HCEC 1CT (cell line): Measurements from ENCODE around the gene EPHB1.

ENCODE experiments used
- DNase-seq: peaks from one replicate; pipeline ENCODE4 v3.0.0-alpha.2; 2017

EPHB1 gene

DNA sequence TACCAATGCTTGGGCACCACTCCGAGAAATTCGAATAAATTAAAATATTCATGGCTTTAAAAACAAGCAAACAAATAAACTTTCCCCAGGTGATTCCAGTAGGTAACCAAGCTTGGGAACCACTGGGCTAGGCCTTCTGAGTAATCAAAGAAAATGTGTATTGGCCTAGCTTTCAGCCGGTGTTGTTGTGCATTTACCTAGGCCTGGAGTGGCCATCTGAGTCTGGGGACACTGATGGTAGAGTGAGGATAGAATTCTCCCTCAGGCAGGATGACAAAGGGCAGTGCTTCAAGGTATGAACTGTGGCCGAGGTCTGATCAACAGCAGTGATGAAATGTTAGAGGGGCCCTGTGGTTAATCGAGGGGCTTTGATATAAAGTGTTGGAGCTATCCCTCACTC lies 440.5 kb downstream of the EPHB1 start:
- no peak for DNase-seq

DNA sequence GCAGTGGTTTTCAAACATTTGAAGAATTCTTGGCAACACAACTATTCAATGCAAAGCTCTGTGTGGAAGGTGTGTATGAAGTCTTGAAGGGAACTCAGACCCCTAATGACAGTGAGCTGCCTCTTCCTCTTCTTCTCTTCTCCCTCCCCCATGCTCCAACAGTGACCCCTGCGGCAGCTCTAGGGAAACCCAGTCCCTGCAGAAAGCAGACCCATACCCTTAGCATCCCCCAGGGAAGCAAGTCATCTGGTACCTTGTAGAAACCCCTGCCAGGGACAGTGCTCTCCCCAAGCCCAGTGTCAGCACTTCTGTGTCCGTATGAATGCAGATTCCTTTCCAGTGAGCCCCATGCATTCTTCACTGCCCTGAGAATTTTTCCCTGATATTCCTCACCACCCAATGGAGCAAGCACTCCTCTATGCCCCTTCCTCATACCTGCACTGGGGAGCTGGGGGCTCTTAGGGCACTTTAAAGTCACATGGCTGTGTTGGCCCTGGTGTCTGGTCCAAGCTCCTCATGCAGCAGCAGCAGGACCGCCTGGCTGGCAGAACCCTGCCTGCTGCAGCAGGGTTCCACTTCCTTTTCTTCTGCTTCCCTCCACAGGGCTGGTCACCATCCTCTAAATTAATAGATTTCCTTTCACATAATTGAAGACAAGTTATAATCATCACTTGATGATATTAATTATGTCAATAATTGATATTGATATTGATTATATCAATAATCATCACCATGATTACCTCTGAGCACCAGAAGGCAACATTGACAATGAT lies 442.5 kb downstream of the EPHB1 start:
- no peak for DNase-seq

DNA sequence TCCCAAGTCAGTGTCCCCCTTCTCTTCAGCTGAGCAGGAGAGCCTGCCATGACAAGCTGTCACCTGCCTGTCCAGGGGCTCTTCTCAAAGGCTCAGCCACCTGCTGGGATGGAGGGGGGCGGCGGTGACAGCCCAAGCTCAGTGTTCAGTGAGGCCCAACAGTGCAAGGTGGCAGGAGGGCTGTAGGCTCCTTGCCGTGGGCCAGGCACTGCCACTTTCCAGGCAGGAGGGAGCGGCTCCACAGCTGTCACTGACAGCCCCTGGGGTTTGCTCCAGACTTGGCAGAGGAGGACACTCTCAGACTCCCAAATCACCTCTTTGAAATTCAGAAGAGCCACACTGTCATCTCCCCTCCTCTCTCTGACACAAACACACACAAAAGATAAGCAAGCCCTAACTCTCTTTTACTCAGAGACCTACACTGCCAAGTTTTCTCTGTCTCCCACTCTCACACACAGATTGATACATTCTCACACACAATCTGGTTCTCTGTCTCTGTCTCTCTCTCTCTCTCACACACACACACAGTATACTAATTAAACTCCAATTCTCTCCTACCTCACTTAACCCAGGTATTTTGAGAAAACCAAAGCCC lies 443.3 kb downstream of the EPHB1 start:
- no peak for DNase-seq

DNA sequence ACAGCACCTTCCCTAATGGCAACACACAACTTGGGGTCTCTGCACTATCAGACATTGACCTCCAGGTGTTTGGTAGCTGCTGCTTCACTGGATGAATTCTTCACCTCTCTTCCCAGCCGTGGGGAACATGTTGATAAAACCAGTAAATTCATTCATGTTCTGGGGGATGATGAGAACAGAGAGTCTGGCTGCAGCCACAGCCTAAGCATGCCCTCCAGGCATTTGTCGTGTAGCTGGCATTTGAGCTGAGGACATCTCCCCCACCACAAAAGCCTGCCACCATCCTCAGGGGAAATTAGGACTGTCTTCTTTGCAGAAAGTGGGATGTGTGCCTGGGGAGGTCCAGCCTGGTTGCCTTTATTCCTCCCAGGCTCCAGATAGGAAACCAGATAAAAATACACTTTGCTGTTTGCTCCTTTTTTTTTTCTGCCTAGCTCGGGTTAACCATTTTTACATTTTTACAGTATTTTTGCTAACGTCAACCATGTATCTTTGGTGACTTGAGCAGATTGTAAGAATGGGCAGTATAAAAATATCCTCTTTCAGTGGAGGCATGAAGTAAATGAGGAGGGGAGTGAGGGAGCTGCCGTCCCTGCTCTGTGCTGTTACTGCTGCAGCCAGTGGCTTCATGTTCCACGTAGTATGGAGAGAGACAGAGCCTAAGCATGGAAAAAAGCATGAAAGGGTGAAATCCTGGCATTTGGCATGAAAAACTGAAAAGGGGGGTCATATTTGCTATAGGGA lies 444.0 kb downstream of the EPHB1 start:
- no peak for DNase-seq

DNA sequence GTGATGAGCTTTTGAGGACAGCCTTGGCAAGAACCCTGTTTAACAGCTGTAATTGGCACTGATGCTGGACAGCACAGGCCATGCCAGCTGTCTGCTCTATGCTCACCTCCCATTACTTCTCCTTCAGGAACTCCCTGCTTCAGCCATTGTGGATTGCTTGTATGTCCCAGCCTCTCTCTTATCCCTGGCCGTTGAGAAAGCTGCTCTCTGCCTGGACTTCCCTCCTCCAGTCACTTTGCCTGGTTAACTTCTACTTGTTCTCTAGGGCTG lies 444.5 kb downstream of the EPHB1 start:
- DNase-seq = no peak

DNA sequence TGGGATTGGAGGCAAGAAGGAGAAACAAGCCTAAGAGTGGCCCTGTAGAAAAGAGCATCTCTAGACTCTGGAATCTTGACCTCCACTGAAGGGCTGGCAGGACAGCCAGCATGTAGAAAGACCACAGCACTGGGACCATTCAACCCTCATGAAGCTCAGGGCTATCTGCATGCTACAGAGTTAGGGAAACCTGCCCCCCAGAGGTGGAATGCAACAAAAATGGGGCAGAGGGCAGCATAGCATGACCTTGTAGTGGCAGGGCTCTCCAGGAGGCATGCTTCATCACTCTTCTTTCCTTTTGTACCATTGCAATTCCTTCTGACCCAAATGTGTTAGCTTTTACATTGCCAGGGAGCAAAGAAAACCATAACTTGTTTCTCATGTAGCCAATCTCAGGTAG lies 445.4 kb downstream of the EPHB1 start:
- DNase-seq = no peak

DNA sequence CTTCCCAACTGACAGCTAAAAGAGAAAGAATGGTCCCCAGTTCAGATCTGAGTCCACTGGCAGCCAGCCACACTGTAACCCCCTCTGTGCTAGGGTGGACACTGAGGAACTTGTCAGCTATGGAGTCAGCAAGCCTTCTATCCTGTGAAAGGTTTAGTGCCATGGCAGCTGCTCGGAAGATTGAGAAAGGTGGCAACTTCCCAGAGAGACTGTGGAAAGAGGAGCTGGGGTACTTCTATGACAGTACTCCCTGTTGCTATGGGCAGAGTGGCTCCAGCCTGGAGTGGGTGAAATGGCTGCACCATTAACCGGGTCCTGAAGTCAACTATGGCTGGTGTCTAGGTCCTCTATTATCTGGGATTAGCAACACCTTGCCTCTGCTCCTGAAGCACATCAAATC lies 447.2 kb downstream of the EPHB1 start:
- no peak for DNase-seq

DNA sequence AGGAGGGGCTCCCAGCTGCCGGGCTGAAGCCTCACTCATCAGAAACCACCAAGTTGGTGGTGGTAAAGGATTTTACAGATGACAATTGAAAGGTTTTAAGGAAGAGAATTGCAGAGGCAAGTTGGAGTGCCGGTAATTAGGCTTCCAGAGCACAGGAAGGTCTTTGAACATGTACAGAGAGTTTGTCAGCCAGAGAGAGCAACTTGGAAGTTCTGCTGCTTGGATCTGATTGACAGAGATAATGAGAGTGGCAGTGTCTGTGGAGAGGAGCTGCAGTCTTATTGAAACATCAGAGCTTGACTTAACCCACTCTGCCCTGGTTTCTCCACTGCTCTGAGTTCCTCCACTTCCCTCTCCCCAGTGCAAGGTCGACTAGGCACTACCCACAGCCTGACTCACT lies 448.6 kb downstream of the EPHB1 start:
- no peak for DNase-seq

DNA sequence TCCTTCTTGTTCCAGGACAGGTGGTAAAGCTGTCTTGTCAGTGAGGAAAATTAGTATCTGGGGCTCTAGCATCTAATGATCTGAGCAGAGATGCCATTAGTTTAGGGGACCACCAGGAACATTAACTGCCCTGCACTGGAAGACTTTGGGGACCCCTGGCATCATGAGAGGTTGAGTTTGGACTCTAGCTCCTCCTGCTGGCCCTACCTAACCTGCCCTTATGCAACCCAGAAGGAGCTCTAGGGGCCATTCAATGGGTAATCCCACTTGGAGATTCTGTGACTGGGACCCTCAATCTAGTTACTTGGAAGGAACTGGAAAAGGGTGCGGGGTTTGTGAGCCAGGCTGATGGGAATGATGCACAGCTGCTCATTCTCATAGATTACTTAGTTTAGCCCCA lies 451.0 kb downstream of the EPHB1 start:
- no peak for DNase-seq

DNA sequence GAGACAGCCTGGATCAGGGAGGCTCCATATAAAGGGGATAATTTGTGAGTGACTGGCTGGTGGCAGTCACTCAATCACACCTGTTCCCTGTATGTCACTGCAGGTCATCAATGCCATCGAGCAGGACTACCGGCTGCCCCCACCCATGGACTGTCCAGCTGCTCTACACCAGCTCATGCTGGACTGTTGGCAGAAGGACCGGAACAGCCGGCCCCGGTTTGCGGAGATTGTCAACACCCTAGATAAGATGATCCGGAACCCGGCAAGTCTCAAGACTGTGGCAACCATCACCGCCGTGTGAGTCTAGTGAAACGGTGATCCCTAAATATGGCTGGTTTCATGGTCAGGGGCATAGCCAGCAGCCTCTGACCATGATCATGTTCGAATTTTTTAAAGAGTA lies 453.2 kb downstream of the EPHB1 start:
- no peak for DNase-seq

DNA sequence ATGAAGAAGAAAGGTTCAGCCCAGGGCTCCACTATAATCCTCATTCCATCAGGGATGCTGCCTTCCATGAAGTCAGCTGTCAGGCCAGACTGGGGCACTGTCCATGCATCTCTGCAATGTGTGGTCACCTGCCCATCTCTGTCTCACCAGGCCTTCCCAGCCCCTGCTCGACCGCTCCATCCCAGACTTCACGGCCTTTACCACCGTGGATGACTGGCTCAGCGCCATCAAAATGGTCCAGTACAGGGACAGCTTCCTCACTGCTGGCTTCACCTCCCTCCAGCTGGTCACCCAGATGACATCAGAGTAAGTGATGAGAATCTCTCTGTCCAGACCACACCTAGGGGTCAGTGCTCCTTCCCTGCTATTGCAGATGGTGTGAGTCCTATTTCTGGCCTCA lies 454.1 kb downstream of the EPHB1 start:
- DNase-seq = no peak

DNA sequence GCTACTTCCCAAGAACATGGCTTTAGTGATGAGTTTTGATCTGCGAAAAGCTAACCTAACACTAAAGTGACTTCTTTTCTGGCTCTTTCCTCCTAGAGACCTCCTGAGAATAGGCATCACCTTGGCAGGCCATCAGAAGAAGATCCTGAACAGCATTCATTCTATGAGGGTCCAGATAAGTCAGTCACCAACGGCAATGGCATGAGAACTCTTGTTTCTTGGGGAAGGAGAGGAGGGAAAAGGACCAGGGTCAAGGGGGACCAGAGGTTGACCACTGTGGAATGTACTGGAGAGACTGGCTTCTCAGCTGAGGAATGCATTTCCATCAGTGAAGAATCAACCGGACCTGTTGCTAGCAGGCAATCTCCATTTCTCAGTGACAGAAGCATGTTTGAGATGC lies 463.9 kb downstream of the EPHB1 start:
- no peak for DNase-seq

DNA sequence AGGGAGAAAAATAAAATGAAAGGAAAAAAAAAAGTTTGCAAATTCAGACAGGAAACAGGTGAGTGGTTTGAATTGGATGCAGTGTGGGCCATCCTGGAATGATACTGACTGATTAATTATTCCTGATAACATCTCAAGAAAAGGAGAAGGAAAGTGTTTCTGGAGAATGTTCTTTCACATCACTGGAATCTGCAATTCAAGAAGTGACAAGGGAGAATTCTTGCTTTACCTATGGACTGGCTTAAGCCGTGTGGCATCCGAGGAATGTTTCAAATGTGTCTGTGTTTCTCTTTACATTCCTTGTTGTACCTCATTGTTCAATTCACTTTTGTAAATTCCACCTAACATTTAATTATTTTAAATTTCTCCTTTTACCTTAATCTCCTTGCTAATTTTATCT lies 465.0 kb downstream of the EPHB1 start:
- no peak for DNase-seq

DNA sequence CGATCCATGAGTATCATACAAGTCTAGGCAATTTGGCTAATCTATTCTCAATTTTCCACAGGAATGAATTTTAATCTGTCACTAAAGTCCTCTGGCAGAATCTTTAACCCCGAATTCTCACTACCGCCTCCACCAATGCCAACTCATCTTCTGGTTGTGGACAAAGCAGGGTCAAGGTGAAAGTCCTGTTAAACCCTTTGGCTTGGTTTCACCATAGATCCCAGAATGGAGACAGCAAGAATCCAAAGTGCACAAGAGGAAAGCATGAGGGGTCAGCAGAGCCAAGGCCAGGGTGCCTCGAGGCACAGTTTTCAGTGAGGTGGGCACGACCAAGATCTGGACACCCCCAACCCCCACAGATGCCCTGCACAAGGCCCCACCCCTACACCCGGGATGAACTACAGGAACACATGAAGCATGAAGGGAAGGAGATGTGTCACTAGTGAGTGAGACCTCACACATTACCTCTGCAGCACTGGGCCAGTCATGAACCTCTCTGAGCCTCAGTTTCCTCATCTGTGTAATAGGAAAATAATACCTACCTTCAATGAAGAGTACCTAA lies 466.2 kb downstream of the EPHB1 start:
- no peak for DNase-seq

DNA sequence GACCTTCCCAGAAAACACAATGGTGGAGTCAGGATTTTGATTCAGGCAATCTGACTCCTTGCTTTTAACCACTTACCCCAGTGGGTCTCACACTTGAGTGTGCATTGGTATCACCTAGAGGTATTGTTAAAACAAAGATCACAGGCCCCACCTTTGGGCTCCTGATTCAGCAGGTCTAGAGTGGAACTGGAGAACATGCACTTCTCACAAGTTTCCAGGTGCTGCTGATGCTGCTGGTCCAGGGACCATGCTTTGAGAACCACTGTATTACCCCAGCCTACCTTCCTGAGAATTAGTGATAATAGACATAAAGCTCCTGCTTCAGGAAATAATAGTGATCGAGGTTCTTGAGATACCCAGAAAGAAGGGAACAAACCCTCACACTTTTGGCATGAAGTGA lies 466.9 kb downstream of the EPHB1 start:
- no peak for DNase-seq

DNA sequence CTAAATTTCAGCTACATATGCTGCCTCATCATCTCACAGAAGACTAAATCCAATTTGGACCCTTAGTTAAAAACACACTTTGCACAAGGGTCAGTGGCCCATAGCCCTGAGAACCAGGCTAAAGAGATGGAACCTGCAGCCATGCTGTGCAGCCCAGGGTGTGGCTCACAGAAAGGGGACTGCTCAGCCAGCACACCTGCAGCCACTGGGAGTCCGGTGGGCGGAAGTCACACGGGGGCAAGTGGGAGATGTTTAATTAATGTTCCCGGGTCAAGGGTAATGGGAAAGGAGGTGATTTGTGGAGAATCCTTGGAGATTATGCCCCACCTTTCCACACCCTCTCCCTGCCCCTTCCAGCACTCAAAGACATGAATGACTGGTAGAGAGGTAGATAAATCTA lies 467.4 kb downstream of the EPHB1 start:
- DNase-seq = no peak

DNA sequence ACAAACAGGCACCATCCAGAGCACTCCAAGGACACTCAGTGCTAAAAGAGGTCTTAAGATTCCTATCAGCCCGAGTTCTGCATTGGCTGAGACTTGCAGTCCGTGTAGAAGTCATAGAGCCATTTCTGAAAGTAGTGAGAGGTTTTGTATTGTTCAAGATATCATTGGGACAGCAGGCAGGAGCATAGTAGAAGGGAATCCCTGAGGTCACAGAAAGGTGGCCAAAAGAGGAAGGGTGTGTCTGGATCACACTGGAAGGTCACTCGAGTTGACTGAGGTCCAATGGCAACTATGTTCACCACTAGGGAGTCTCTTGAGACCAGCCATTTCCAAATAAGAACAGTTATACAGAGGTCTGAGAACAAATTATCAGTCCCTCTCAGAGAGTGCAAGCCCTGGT lies 468.3 kb downstream of the EPHB1 start:
- DNase-seq = no peak

DNA sequence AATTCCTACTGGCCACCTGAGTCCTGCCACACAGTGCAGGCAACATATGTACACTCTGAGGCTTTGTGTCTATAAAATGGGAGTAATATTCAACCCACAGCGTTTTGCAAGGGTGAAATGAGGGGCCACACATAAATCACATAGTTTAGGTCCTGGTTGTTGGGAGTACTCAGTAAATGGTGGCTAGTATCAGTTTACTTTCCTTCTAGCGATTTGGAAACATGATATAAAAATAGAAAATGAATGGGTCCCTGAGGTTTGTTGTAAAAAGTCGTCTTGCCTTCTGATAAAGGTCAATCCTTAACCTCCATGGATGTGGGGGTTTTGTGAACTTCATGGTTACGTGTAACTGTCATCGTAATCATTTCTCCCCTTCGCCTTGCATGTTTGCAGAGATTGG lies 472.4 kb downstream of the EPHB1 start:
- DNase-seq = no peak

DNA sequence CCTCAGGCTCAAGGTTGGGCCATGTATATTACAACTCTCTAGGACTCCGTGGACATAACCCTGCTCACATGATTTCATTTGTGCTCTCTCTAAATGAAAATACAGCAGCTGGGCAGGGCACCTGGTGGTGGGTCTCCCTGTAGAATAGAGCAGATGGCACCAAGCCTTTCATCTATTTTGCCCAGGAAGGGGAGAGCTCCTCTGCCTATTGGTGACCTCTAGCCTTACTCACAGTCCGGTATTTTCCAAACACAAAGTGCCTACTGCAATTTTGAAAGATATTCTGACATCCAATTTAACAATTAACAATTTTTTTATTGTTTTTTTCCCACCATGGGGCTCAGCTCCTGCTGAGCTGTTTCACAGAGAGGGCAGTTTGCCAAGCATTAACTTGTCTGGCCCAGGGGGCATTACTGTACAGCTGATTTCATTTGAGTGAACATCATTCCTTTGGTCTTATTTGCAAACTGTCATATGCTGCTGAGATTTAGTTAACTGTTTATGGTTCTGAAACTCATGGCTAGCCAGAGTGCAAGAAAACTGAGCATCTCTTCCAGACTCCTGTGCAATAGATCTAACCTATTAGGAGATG lies 474.0 kb downstream of the EPHB1 start:
- no peak for DNase-seq

DNA sequence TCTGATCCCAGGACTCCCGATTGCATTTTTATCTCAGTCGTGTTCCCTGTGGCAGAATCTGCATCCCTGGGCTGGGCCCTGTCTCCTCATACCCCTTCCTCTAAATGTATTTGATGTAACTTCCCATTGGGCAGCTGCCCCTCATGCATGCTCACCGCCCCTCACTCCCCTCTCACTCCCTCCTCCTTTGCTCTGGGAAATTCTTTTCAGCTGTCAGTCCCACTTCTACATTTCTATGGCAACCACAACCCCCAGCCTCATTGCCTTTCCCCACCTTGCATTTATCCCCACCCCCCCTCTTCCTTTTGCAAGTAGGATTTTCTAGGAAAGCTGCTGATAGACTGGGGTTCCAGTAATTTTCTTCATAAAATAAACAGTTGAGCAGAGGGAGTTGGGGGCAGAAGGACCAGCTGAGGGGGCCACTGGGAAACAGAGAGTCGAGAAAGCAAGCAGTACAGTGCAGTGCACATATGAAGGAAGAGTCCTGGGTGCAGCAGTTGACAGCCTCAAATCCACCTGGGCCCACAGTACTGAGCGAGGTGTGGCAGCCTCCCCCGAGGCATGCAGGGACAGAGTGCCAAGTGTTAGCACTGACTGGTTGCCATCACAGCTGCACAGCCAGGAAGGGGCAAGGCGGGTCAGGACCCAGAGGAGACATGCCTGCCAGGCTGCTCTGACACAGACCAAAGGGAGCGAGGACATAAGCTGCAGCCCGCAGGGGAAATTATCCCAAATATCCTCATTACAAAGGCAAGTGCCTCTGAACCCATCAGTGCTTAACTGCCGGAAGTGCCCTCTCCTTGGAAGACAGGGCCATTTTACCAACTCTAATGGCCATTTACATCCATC lies 476.3 kb downstream of the EPHB1 start:
- DNase-seq = no peak

DNA sequence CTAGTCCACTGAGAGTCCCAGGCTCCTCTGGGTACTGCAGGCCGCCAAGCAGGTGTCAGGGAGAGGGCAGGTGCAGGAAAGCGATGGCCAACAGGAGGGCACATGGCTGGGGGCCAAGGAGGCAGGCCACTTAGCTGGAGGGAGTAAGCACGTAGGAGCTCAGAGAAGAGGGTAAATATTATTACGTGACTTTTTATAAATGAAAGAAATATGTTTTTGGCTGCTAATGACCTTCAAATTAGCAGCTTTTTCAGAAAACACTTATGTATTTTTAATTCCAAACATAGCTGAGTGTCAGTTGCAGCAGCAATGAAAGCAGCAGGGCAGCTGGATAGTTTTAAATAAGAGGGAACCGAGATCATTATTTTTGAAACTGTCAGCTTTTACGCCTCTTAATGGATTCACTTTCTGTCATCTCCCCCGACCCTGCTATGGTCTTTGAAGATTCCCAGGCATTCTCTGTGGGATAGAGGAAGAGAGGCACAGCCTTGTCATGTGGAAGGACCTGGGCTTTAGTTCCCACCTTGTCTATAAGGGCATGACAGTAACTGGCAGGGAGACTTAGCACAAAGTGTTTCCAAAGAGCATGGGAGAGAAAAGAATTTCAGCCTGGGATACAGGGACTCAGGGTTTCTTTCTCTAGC lies 477.1 kb downstream of the EPHB1 start:
- no peak for DNase-seq

DNA sequence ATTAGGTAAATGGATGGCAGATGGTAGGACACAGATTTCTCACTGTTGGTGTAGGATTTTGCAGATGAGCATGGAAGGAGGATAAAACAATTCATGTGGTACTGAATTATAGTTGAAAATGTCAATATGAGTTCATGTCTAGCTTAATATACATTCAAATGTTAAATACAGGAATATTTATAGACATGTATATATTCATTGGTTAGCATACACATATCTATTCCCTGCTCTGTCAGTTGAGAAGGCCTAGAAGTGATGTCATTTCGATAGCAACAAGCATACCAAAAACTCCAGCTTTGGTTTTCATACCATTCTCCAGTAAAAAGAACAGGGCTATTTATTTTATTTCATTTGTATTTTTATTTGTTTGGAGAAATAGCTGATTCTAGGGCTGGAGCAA lies 497.1 kb downstream of the EPHB1 start:
- no peak for DNase-seq
